ENCODE data around the gene ULBP3. TPM values are rescaled to one million over a fixed set of nuclear protein-coding genes. Genes with fewer than 3 reads are reported as not detected.

Gene ULBP3
- total RNA-seq, 1 experiment from 2014 or later: 4.0 TPM

DNA sequence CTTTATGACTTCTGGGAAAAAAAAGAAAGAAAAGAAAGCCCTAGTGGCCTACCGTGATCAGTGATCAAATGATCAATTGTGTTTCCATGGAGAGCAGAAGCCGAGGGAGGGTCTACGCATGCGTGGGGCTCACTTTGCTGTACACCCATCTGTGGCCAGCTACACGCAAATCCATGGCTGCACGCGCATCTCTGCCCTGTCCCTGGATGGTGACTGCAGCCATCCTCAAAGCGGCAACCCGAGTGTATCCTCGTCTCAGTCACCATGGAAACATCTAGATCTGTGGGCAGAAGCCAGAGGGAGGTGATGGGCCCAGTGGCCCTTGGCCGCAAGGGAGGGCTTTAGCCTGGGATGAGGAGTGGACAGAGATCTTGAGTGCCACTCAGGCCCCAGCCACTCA, 785 bp upstream of the ULBP3 start (continued):
- TF ChIP-seq, protein P1, sequence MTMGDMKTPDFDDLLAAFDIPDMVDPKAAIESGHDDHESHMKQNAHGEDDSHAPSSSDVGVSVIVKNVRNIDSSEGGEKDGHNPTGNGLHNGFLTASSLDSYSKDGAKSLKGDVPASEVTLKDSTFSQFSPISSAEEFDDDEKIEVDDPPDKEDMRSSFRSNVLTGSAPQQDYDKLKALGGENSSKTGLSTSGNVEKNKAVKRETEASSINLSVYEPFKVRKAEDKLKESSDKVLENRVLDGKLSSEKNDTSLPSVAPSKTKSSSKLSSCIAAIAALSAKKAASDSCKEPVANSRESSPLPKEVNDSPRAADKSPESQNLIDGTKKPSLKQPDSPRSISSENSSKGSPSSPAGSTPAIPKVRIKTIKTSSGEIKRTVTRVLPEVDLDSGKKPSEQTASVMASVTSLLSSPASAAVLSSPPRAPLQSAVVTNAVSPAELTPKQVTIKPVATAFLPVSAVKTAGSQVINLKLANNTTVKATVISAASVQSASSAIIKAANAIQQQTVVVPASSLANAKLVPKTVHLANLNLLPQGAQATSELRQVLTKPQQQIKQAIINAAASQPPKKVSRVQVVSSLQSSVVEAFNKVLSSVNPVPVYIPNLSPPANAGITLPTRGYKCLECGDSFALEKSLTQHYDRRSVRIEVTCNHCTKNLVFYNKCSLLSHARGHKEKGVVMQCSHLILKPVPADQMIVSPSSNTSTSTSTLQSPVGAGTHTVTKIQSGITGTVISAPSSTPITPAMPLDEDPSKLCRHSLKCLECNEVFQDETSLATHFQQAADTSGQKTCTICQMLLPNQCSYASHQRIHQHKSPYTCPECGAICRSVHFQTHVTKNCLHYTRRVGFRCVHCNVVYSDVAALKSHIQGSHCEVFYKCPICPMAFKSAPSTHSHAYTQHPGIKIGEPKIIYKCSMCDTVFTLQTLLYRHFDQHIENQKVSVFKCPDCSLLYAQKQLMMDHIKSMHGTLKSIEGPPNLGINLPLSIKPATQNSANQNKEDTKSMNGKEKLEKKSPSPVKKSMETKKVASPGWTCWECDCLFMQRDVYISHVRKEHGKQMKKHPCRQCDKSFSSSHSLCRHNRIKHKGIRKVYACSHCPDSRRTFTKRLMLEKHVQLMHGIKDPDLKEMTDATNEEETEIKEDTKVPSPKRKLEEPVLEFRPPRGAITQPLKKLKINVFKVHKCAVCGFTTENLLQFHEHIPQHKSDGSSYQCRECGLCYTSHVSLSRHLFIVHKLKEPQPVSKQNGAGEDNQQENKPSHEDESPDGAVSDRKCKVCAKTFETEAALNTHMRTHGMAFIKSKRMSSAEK (CRISPR knock-in tag; IDR thresholded peaks at IDR 0.05; ENCODE audit: borderline replicate concordance): no peak
- TF ChIP-seq CBFB (CRISPR knock-in tag; IDR thresholded peaks at IDR 0.05; ENCODE audit: low read depth) (no peak), ETV6 (CRISPR knock-in tag; IDR thresholded peaks at IDR 0.05) (no peak)
- TF ChIP-seq, protein P2, sequence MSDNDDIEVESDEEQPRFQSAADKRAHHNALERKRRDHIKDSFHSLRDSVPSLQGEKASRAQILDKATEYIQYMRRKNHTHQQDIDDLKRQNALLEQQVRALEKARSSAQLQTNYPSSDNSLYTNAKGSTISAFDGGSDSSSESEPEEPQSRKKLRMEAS (CRISPR knock-in tag; IDR thresholded peaks at IDR 0.05): no peak
- TF ChIP-seq, protein P3, sequence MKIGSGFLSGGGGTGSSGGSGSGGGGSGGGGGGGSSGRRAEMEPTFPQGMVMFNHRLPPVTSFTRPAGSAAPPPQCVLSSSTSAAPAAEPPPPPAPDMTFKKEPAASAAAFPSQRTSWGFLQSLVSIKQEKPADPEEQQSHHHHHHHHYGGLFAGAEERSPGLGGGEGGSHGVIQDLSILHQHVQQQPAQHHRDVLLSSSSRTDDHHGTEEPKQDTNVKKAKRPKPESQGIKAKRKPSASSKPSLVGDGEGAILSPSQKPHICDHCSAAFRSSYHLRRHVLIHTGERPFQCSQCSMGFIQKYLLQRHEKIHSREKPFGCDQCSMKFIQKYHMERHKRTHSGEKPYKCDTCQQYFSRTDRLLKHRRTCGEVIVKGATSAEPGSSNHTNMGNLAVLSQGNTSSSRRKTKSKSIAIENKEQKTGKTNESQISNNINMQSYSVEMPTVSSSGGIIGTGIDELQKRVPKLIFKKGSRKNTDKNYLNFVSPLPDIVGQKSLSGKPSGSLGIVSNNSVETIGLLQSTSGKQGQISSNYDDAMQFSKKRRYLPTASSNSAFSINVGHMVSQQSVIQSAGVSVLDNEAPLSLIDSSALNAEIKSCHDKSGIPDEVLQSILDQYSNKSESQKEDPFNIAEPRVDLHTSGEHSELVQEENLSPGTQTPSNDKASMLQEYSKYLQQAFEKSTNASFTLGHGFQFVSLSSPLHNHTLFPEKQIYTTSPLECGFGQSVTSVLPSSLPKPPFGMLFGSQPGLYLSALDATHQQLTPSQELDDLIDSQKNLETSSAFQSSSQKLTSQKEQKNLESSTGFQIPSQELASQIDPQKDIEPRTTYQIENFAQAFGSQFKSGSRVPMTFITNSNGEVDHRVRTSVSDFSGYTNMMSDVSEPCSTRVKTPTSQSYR (CRISPR knock-in tag; IDR thresholded peaks at IDR 0.05): no peak

DNA sequence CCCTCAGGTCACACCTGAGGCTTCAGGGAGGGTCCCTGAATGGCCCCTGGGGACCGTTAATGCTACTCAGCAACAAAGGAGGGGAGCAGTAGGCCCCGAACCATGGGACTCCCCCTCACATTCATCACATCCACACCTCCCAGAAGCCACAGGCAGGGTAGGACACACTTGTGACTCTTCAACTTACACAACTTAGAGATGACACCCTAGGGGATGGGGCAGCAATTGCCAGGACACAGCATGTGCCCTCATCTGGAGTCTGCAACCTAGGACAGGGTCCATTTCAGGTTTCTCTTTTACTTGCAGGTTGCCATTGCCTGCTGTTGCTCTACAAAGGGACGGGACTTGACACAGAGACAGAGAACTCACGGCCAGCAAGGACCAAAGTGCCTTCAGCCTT, 770 bp downstream of the ULBP3 start:
- ATAC-seq: no peak
- H3K27ac Mint-ChIP-seq: no peak overlapping the region

More for the DNA sequence above, 770 bp downstream of the ULBP3 start:
- POLR2A ChIA-PET: no interaction called here
- CTCF ChIA-PET: interaction anchor here (1.1 to 1.9 kb wide), 3 partner anchors 11 to 115 kb away, joined by 3 to 4 read pairs (median 3); no protein-coding TSS in a partner anchor
- Mint-ChIP-seq H3K4me3 (peak overlapping the region; percentile 74), H3K36me3 (0 out of 2 replicates have a peak, but pooled peaks cover 3% of the 10 kb centered on the region), H3K4me1 (peaks cover 12% of the 10 kb centered on the region), H3K27me3 (ENCODE audit: low read depth) (peaks cover 40% of the 10 kb centered on the region), H3K9me3 (no peaks in the 10 kb centered on the region)
- DNase-seq (ENCODE audit: low spot score): no peak
- TF ChIP-seq CREM (CRISPR knock-in tag; IDR thresholded peaks at IDR 0.05): no peak
- TF ChIP-seq FOXP1 (CRISPR knock-in tag; IDR thresholded peaks at IDR 0.05; ENCODE audit: borderline replicate concordance): no peak
- TF ChIP-seq, protein P4, sequence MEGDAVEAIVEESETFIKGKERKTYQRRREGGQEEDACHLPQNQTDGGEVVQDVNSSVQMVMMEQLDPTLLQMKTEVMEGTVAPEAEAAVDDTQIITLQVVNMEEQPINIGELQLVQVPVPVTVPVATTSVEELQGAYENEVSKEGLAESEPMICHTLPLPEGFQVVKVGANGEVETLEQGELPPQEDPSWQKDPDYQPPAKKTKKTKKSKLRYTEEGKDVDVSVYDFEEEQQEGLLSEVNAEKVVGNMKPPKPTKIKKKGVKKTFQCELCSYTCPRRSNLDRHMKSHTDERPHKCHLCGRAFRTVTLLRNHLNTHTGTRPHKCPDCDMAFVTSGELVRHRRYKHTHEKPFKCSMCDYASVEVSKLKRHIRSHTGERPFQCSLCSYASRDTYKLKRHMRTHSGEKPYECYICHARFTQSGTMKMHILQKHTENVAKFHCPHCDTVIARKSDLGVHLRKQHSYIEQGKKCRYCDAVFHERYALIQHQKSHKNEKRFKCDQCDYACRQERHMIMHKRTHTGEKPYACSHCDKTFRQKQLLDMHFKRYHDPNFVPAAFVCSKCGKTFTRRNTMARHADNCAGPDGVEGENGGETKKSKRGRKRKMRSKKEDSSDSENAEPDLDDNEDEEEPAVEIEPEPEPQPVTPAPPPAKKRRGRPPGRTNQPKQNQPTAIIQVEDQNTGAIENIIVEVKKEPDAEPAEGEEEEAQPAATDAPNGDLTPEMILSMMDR (IDR thresholded peaks at IDR 0.05): no peak
- TF ChIP-seq ZNF317 (CRISPR knock-in tag; IDR thresholded peaks at IDR 0.05; ENCODE audit: borderline replicate concordance, low read depth): no peak
- TF ChIP-seq OVOL2 (CRISPR knock-in tag; IDR thresholded peaks at IDR 0.05; ENCODE audit: borderline replicate concordance): no peak
- TF ChIP-seq, protein P5, sequence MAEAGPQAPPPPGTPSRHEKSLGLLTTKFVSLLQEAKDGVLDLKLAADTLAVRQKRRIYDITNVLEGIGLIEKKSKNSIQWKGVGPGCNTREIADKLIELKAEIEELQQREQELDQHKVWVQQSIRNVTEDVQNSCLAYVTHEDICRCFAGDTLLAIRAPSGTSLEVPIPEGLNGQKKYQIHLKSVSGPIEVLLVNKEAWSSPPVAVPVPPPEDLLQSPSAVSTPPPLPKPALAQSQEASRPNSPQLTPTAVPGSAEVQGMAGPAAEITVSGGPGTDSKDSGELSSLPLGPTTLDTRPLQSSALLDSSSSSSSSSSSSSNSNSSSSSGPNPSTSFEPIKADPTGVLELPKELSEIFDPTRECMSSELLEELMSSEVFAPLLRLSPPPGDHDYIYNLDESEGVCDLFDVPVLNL (CRISPR knock-in tag; IDR thresholded peaks at IDR 0.05; ENCODE audit: borderline replicate concordance, low read depth): no peak
- TF ChIP-seq, protein P6, sequence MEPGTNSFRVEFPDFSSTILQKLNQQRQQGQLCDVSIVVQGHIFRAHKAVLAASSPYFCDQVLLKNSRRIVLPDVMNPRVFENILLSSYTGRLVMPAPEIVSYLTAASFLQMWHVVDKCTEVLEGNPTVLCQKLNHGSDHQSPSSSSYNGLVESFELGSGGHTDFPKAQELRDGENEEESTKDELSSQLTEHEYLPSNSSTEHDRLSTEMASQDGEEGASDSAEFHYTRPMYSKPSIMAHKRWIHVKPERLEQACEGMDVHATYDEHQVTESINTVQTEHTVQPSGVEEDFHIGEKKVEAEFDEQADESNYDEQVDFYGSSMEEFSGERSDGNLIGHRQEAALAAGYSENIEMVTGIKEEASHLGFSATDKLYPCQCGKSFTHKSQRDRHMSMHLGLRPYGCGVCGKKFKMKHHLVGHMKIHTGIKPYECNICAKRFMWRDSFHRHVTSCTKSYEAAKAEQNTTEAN (CRISPR knock-in tag; IDR thresholded peaks at IDR 0.05): no peak
- no peak for TF ChIP-seq FOXK1 (CRISPR knock-in tag; IDR thresholded peaks at IDR 0.05)
- no peak for TF ChIP-seq SMAD4 (CRISPR knock-in tag; IDR thresholded peaks at IDR 0.05)
